HCT116 (cell line): ENCODE measurements around the gene EP400. TPM values are rescaled to one million over a fixed set of nuclear protein-coding genes. Genes with fewer than 3 reads are reported as not detected.

Experiments used
- ATAC-seq: fragments of 200-7000 bp; cut with Tn5 transposase; 2 replicates; pipeline ENCODE4 v1.9.1; 2020; ENCODE audit warnings: mild to moderate bottlenecking, moderate library complexity
- BruUV-seq: library from RNA; stranded (reverse); fragments of 400-500 nt; replicated peaks from 2 replicates; lab custom pipeline; 2021; lab: Mats Ljungman, UMichigan
- CTCF ChIA-PET: fragments of 300-600 bp; sonication (Branson Sonifier 250); formaldehyde crosslinking; loops from one replicate; lab custom pipeline; 2021; ENCODE audit warnings: antibody characterized with exemption; lab: Charles Lee
- POLR2A ChIA-PET: fragments of 300-600, 350-600 bp; sonication (Branson Sonifier 250); formaldehyde crosslinking; loops from one replicate; lab custom pipeline; 2021; ENCODE audit warnings: antibody characterized with exemption; lab: Charles Lee
- RAD21 ChIA-PET, 2 experiments: fragments of 300-600 bp; sonication (Branson Sonifier 250); formaldehyde crosslinking; loops; one replicate each; lab custom pipeline; 2023; ENCODE audit warnings: low total read pairs in 2 of 2; ENCODE audit not compliant: uncharacterized antibody in 2 of 2, unreplicated experiment in 2 of 2, low non-redundant PET in 1 of 2; lab: Charles Lee
- DNase-seq: peaks from one replicate; pipeline ENCODE4 v3.0.0-alpha.2; 2010; ENCODE audit warnings: low read depth, low spot score
- H2AFZ ChIP-seq: fragments of 200-600 bp; shearing (Covaris generic), sonication (generic); 2 replicates; pipeline ENCODE4 v1.6.1; 2017; ENCODE audit warnings: low read depth, mixed run types, mixed read lengths, antibody characterized with exemption, low read length; ENCODE audit not compliant: poor library complexity, severe bottlenecking
- H3K27ac ChIP-seq: 2 replicates; pipeline ENCODE4 v1.5.1; 2012; ENCODE audit warnings: low read depth, low read length
- H3K27me3 ChIP-seq: fragments of 200-600 bp; sonication (generic); 2 replicates; pipeline ENCODE4 v1.6.1; 2016; ENCODE audit warnings: mixed run types, low read length, mixed read lengths; ENCODE audit not compliant: insufficient read depth
- H3K36me3 ChIP-seq, 2 experiments: fragments of 200-500 bp in 1 of 2; fragments of 200-600 bp in 1 of 2; sonication (Bioruptor generic) in 1 of 2; sonication (generic) in 1 of 2; 2 replicates each; pipeline versions ENCODE4 v1.5.1 to v1.6.1; 2014 to 2016; ENCODE audit warnings: low read length in 2 of 2, inconsistent platforms in 1 of 2, mixed read lengths in 1 of 2, mixed run types in 1 of 2; ENCODE audit not compliant: insufficient read depth in 2 of 2, control insufficient read depth in 1 of 2
- H3K4me1 ChIP-seq, 2 experiments: fragments of 200-600 bp in 1 of 2; sonication (generic) in 1 of 2; 2 replicates each; pipeline versions ENCODE4 v1.5.1 to v1.6.1; 2012 to 2017; ENCODE audit warnings: low read length in 2 of 2, inconsistent platforms in 1 of 2, mild to moderate bottlenecking in 1 of 2, mixed read lengths in 1 of 2, mixed run types in 1 of 2, moderate library complexity in 1 of 2; ENCODE audit not compliant: insufficient read depth in 2 of 2, control insufficient read depth in 1 of 2
- H3K4me2 ChIP-seq: fragments of 200-600 bp; sonication (generic); 2 replicates; pipeline ENCODE4 v1.6.1; 2017; ENCODE audit warnings: mixed run types, low read length, mixed read lengths
- H3K4me3 ChIP-seq, 2 experiments: fragments of 200-600 bp in 1 of 2; sonication (generic) in 1 of 2; replicated peaks in 1 of 2; 2 replicates each; pipeline ENCODE4 v1.5.1; 2011 to 2016; ENCODE audit warnings: low read length in 2 of 2, control low read depth in 1 of 2, low read depth in 1 of 2, mild to moderate bottlenecking in 1 of 2, mixed read lengths in 1 of 2, mixed run types in 1 of 2
- H3K79me2 ChIP-seq: fragments of 200-600 bp; sonication (generic); 2 replicates; pipeline ENCODE4 v1.6.1; 2017; ENCODE audit warnings: mild to moderate bottlenecking, mixed run types, low read length, moderate library complexity, mixed read lengths; ENCODE audit not compliant: insufficient read depth
- H3K9ac ChIP-seq: fragments of 200-600 bp; sonication (generic); 2 replicates; pipeline ENCODE4 v1.6.1; 2016; ENCODE audit warnings: low read length, mixed read lengths
- H3K9me2 ChIP-seq: fragments of 200-600 bp; sonication (generic), shearing (Covaris generic); 2 replicates; pipeline ENCODE4 v1.6.1; 2017; ENCODE audit warnings: mixed run types, mild to moderate bottlenecking, moderate library complexity; ENCODE audit not compliant: insufficient read depth
- H3K9me3 ChIP-seq, 2 experiments: fragments of 200-500 bp in 1 of 2; fragments of 200-600 bp in 1 of 2; sonication (Bioruptor generic) in 1 of 2; sonication (generic) in 1 of 2; 2 replicates each; pipeline ENCODE4 v1.6.1; 2014 to 2017; ENCODE audit warnings: low read length in 2 of 2, mixed read lengths in 2 of 2, inconsistent platforms in 1 of 2, low read depth in 1 of 2, mild to moderate bottlenecking in 1 of 2, mixed run types in 1 of 2, moderate library complexity in 1 of 2; ENCODE audit not compliant: control insufficient read depth in 1 of 2, insufficient read depth in 1 of 2
- H4K20me1 ChIP-seq: fragments of 200-600 bp; sonication (generic), shearing (Covaris generic); 2 replicates; pipeline ENCODE4 v1.6.1; 2017; ENCODE audit warnings: mixed run types, mild to moderate bottlenecking, moderate library complexity; ENCODE audit not compliant: insufficient read depth
- CBX3 ChIP-seq: IDR thresholded peaks from 2 replicates; pipeline ENCODE4 v1.6.1; 2012; ENCODE audit warnings: low read depth
- CEBPB ChIP-seq: IDR thresholded peaks from 2 replicates; pipeline ENCODE4 v1.6.1; 2012; ENCODE audit warnings: low read depth
- CTCF ChIP-seq, 3 experiments: fragments of 200-600 bp in 1 of 3; sonication (generic) in 1 of 3; IDR thresholded peaks in 2 of 3; conservative IDR thresholded peaks in 1 of 3; 2 replicates each; pipeline ENCODE4 v1.5.1; 2012 to 2017; ENCODE audit warnings: low read depth in 2 of 3, low read length in 2 of 3, antibody characterized with exemption in 1 of 3, borderline replicate concordance in 1 of 3, control low read depth in 1 of 3, mild to moderate bottlenecking in 1 of 3, mixed read lengths in 1 of 3, mixed run types in 1 of 3, moderate library complexity in 1 of 3; ENCODE audit not compliant: insufficient read depth in 1 of 3
- EGR1 ChIP-seq: IDR thresholded peaks from 2 replicates; pipeline ENCODE4 v1.6.1; 2012; ENCODE audit warnings: low read depth
- EZH2 ChIP-seq: fragments of 200-600 bp; sonication (generic); IDR thresholded peaks from 2 replicates; pipeline ENCODE4 v1.6.1; 2017; ENCODE audit warnings: antibody characterized with exemption, mixed run types
- FOSL1 ChIP-seq: IDR thresholded peaks from 2 replicates; pipeline ENCODE4 v1.6.1; 2012; ENCODE audit warnings: low read depth
- JUND ChIP-seq: IDR thresholded peaks from 2 replicates; pipeline ENCODE4 v1.6.1; 2012
- MAX ChIP-seq: IDR thresholded peaks from 2 replicates; pipeline ENCODE4 v1.6.1; 2012
- POLR2AphosphoS5 ChIP-seq: IDR thresholded peaks from 2 replicates; pipeline ENCODE4 v1.6.1; 2011; ENCODE audit warnings: mild to moderate bottlenecking, low read depth, low read length, moderate library complexity
- RAD21 ChIP-seq: IDR thresholded peaks from 2 replicates; pipeline ENCODE4 v1.6.1; 2012; ENCODE audit warnings: low read depth, mild to moderate bottlenecking
- SIN3A ChIP-seq: IDR thresholded peaks from 2 replicates; pipeline ENCODE4 v1.6.1; 2012; ENCODE audit warnings: low read depth
- SRF ChIP-seq: IDR thresholded peaks from 2 replicates; pipeline ENCODE4 v1.6.1; 2012; ENCODE audit warnings: low read depth
- YY1 ChIP-seq: IDR thresholded peaks from 2 replicates; pipeline ENCODE4 v1.6.1; 2011; ENCODE audit warnings: low read length, low read depth, moderate library complexity, mild to moderate bottlenecking; ENCODE audit not compliant: insufficient replicate concordance; ENCODE audit errors: extremely low read depth
- ZBTB33 ChIP-seq: IDR thresholded peaks from 2 replicates; pipeline ENCODE4 v1.6.1; 2011; ENCODE audit warnings: mild to moderate bottlenecking, low read length, moderate library complexity; ENCODE audit not compliant: insufficient replicate concordance; ENCODE audit errors: extremely low read depth
- intact Hi-C: fragments of 100-400 bp; cut with micrococcal nuclease; formaldehyde crosslinking; loops from 2 replicates; pipeline ENCODE4 v1.10.0; 2022
- total RNA-seq: library from RNA; stranded (reverse); gene quantifications from one replicate; pipeline ENCODE4 v1.2.1, GENCODE V29; 2021; ENCODE audit not compliant: unreplicated experiment
- TF ChIP-seq, protein P1 (sequence below): IDR thresholded peaks from 2 replicates; pipeline ENCODE4 v1.6.1; 2012; ENCODE audit warnings: low read depth

Gene EP400
- total RNA-seq, 1 experiment from 2014 or later = 54.5 TPM

DNA sequence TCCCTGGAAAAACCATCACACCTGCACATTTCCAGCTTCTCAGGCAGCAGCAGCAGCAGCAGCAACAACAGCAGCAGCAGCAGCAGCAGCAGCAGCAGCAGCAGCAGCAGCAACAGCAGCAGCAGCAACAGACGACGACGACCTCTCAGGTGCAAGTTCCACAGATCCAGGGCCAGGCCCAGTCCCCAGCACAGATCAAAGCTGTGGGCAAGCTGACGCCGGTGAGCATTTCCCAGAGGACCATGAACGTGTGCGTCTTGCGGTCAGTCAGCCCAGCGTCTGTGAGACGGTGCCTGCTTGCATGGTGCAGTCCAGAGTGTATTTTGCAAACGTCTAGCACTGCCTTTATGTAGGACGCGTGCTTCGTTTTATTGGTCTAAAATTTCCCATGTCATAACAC is 112.7 kb downstream of the EP400 start:
- Histone ChIP-seq H2AFZ (no peak overlapping the region), H3K4me3 (no peak overlapping the region), H3K9me3 (no peaks in the 10 kb centered on the region), H3K36me3 (peaks cover 26 to 36% of the 10 kb centered on the region in 2 experiments), H4K20me1 (no peaks in the 10 kb centered on the region), H3K9me2 (no peaks in the 10 kb centered on the region), H3K9ac (no peak overlapping the region), H3K4me2 (no peak overlapping the region), H3K79me2 (no peaks in the 10 kb centered on the region), H3K4me1 (no peaks in the 10 kb centered on the region), H3K27me3 (no peaks in the 10 kb centered on the region), H3K27ac (no peak overlapping the region)
- no peak for ATAC-seq
- BruUV-seq = no TSS peak
- DNase-seq = no peak
- ChIA-PET POLR2A (no interaction called here), RAD21 (no interaction called here), CTCF (no interaction called here)
- TF ChIP-seq YY1 = no peak
- no peak for TF ChIP-seq SRF
- no peak for TF ChIP-seq ZBTB33
- TF ChIP-seq, protein P1, sequence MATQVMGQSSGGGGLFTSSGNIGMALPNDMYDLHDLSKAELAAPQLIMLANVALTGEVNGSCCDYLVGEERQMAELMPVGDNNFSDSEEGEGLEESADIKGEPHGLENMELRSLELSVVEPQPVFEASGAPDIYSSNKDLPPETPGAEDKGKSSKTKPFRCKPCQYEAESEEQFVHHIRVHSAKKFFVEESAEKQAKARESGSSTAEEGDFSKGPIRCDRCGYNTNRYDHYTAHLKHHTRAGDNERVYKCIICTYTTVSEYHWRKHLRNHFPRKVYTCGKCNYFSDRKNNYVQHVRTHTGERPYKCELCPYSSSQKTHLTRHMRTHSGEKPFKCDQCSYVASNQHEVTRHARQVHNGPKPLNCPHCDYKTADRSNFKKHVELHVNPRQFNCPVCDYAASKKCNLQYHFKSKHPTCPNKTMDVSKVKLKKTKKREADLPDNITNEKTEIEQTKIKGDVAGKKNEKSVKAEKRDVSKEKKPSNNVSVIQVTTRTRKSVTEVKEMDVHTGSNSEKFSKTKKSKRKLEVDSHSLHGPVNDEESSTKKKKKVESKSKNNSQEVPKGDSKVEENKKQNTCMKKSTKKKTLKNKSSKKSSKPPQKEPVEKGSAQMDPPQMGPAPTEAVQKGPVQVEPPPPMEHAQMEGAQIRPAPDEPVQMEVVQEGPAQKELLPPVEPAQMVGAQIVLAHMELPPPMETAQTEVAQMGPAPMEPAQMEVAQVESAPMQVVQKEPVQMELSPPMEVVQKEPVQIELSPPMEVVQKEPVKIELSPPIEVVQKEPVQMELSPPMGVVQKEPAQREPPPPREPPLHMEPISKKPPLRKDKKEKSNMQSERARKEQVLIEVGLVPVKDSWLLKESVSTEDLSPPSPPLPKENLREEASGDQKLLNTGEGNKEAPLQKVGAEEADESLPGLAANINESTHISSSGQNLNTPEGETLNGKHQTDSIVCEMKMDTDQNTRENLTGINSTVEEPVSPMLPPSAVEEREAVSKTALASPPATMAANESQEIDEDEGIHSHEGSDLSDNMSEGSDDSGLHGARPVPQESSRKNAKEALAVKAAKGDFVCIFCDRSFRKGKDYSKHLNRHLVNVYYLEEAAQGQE = no peak
- no peak for TF ChIP-seq CEBPB
- no peak for TF ChIP-seq RAD21
- no peak for TF ChIP-seq SIN3A
- TF ChIP-seq EGR1 = no peak
- TF ChIP-seq EZH2 = no peak
- TF ChIP-seq FOSL1 = no peak
- TF ChIP-seq MAX = no peak
- no peak for TF ChIP-seq CBX3
- TF ChIP-seq JUND = no peak
- TF ChIP-seq CTCF (IDR thresholded peaks at IDR 0.05 in 2 of 3, conservative IDR thresholded peaks at IDR 0.05 in 1 of 3; ENCODE audit: borderline replicate concordance in 1 of 3, insufficient read depth in 1 of 3, low read depth in 2 of 3, low read length in 2 of 3) = no peak
- no peak for TF ChIP-seq POLR2AphosphoS5
- intact Hi-C loops = no loop called here
